ENCODE data around the gene IL2RG. TPM values are rescaled to one million over a fixed set of nuclear protein-coding genes. Genes with fewer than 3 reads are reported as not detected.

The IL2RG gene
- total RNA-seq, 1 experiment from 2014 or later: not detected

DNA sequence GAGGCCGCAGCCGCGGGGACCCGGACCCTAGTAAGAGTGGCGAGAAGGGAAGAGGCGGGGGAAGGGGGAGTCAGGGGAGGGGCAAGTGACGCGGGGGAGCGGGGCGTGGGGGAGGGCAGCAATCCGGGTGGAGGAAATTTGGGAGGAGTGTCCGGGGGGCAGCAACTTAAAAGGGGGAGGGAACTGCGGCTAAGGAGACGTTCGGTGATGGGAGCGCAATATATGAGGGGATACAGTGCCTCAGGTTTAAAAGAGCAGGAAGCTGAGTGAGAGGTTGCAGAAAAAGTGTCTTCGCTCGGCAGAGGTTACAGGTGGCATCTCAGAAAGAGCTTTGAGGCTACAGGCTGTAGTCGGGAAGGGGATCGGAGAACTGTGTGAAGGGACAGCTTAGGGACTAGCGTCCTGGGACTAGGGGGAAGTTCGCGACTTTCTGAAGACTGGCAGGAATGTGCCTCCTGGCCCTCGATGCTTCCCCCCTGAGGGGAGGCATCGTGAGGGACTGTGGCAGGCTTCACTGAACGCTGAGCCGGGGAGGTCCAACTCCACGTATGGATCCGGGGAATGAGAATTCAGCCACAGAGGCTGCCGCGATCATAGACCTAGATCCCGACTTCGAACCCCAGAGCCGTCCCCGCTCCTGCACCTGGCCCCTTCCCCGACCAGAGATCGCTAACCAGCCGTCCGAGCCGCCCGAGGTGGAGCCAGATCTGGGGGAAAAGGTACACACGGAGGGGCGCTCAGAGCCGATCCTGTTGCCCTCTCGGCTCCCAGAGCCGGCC lies 15.2 kb downstream of the IL2RG start:
- Histone ChIP-seq H3K4me3 (peak overlapping the region; percentile 58), H3K9me3 (no peaks in the 10 kb centered on the region), H3K27me3 (no peaks in the 10 kb centered on the region), H3K36me3 (no peaks in the 10 kb centered on the region)
- no peak for DNase-seq

- Histone ChIP-seq H3K9me3 (no peaks in the 10 kb centered on the region), H3K27me3 (no peaks in the 10 kb centered on the region), H3K4me3 (peak within 1 kb of the TSS; percentile 58), H3K36me3 (no peaks in the 10 kb centered on the region)
- peak; percentile 84 for DNase-seq
These were observed 15.8 kb downstream of the IL2RG start, which contains the start of gene FOXO4 for GRCh38 chrX:71095555-71095980. Gene FOXO4, plus strand, starts transcription at chrX:71095851. Its CDS starts 678 bp downstream, at chrX:71096529.

GRCh38 chrX:71095033-71095432 lies 16.3 kb downstream of the IL2RG start:
- Histone ChIP-seq H3K4me3 (peak overlapping the region; percentile 58), H3K27me3 (no peaks in the 10 kb centered on the region)

DNA sequence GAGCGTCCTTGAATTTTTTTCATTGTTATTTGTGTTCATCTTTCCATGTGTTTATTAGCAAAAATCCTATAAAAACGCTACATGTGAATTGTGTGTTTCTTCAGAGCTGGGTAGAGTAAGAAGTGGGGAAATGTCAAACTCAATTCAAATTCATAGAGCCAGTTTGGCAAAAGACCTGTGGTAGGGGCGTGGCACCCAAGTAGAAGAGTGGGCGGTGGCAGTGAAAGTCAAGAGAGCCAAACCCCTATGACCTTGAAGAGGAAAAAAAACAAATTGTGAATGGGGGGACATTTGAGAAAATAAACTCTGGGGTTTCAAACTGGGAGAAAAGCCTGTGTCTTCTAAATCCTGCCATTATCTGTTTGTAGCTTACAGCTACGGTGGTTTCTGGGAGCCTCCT lies 20.1 kb downstream of the IL2RG start:
- no peaks in the 10 kb centered on the region for H3K36me3 ChIP-seq

More at GRCh38 chrX:71095033-71095432, 16.3 kb downstream of the IL2RG start:
- Histone ChIP-seq H3K9me3 (no peaks in the 10 kb centered on the region), H3K36me3 (no peaks in the 10 kb centered on the region)
- no peak for DNase-seq

DNA sequence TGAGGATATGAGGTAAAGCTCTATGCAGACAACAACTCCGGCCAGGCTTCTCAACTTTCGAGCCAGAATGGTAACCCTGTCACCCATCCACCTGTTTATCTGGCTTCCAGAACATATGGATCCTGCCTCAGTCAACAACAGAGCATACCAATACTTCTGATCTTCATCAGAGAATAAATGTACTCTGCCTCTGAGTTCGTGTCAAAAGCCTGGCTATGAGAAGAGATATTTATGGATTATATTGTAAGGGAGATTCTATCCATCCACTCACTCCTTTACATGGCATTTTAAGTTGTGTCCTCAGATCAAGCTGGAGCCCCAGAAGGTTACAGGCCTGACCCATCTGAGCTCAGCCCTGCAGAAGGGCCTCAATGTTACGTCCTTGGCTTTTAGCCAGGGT lies 25.5 kb downstream of the IL2RG start:
- H3K27me3 ChIP-seq: no peaks in the 10 kb centered on the region
- no peaks in the 10 kb centered on the region for H3K9me3 ChIP-seq
- no peak overlapping the region for H3K4me3 ChIP-seq
- DNase-seq: no peak
- H3K36me3 ChIP-seq: no peaks in the 10 kb centered on the region

More for the DNA sequence above, 20.1 kb downstream of the IL2RG start:
- Histone ChIP-seq H3K27me3 (no peaks in the 10 kb centered on the region), H3K4me3 (no peak overlapping the region), H3K9me3 (no peaks in the 10 kb centered on the region)
- DNase-seq: no peak

DNA sequence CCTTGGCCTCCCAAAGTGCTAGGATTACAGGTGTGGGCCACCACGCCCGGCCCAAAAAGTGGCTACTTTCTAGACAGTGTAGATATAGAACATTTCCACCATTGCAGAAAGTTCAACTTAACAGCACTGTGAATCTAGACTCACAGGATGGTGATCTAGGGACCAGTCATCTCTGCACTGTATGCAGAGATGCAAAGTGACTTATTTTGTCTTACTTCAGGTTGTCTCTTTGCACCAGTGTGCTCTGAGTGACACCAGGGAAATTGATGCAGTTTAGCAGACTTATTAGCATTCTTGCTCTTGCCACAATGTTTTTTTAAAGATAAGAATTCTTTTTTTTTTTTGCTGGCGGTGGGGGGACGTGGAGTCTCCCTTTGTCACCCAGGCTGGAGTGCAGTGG lies 28.6 kb downstream of the IL2RG start:
- DNase-seq: no peak
- no peaks in the 10 kb centered on the region for H3K27me3 ChIP-seq

GRCh38 chrX:71082124-71082647 lies 29.2 kb downstream of the IL2RG start:
- Histone ChIP-seq H3K27me3 (no peaks in the 10 kb centered on the region), H3K36me3 (no peaks in the 10 kb centered on the region), H3K9me3 (no peaks in the 10 kb centered on the region), H3K4me3 (no peak overlapping the region)
- DNase-seq: no peak

More for the DNA sequence above, 28.6 kb downstream of the IL2RG start:
- H3K9me3 ChIP-seq: no peaks in the 10 kb centered on the region
- no peak overlapping the region for H3K4me3 ChIP-seq
- H3K36me3 ChIP-seq: no peaks in the 10 kb centered on the region

- H3K9me3 ChIP-seq: no peaks in the 10 kb centered on the region
- DNase-seq: no peak
- H3K4me3 ChIP-seq: no peak overlapping the region
- no peaks in the 10 kb centered on the region for H3K36me3 ChIP-seq
- no peaks in the 10 kb centered on the region for H3K27me3 ChIP-seq
These were observed 29.9 kb downstream of the IL2RG start for GRCh38 chrX:71081330-71082123.

DNA sequence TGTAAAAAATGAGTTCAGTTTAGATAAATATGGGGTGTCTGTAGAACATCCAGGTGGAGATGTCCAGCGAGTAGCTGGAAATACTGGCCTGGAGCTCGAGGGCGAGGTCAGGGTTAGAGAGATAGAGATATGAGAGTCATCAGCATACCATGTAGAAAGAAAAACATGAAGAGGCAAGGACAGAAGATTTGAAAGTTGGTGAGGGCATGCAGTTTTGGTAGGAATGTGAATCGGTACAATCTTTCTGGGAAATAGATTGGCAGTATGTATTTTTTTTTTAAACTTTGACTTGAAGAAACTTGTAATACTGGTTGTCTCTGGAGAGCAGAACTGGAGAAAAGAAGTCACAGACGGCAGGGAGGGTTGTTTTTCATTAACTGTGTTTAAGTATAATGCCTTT lies 40.8 kb downstream of the IL2RG start:
- Histone ChIP-seq H3K27me3 (no peaks in the 10 kb centered on the region; the same call in 1 of the 2 replicates), H3K9me3 (no peaks in the 10 kb centered on the region), H3K4me3 (no peak overlapping the region), H3K36me3 (no peaks in the 10 kb centered on the region; the same call in 1 of the 2 replicates)
- no peak for DNase-seq

DNA sequence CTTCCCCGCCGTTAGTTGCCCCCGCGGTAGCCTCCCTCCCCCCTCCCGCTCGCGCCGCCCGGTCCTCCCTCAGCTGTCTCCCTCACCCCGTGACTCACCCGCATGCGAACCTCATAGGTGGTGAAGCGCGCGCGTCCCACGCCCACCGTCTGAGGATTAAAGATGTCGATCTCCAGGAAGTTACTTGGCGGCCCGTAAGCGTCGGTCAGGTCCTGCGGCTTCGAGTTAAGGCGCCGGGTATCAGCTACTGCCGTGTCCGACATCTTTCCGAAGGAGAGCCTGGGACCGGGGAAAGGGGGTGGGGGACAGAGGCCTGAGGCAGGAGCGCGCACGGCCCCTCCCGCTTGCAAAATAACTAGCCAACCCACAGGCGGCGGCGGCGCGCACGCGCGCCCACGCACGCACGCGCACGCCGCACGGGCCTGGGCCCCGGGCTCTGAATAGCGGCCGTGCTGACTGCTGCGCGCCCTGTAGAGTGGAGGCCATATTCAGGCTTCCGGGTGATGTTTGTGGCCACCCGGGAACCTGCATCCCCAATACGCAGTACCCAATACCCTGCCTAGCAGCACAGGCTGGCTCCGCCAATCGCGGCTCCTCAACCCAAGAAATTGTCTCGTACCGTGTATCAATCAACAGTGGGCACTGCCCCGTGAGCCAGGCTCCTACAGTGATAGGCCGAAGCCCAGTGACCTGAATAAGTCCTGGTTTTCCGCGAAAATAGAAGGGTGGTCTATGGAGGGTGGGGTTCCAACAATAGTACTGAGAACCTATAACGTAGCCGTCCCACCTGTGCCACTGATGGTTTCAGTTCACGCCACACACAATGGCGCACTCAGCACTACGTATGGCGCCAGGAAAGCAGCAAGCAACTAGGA lies 43.1 kb downstream of the IL2RG start, which contains the start of gene SNX12:
TSS of gene SNX12 (minus strand) at position 291 of the 875 bp plus-strand sequence. CDS start at position 263, 28 bp downstream.
- Histone ChIP-seq H3K4me3 (peak within 1 kb of the TSS; percentile 86), H3K36me3 (no peaks in the 10 kb centered on the region; the same call in 1 of the 2 replicates), H3K27me3 (no peaks in the 10 kb centered on the region; the same call in 1 of the 2 replicates), H3K9me3 (no peaks in the 10 kb centered on the region)
- DNase-seq: peak; percentile 94

DNA sequence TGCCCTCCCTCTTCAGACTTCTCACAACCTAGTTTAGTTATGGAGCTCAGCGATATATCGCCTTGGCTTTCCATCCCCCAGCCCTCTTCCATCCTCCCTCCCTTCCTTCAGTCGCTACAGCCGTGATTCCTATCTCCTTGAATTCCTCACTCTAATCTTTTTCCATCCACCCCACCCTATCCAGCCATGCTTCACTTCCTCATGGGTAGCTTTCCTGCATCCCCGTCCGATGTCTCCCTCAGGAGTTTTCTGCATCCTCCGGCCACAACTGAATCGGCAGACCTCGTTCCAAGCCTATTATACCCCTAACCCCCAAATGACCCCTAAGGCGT lies 43.7 kb downstream of the IL2RG start:
- no peaks in the 10 kb centered on the region; the same call in 1 of the 2 replicates for H3K36me3 ChIP-seq
- no peaks in the 10 kb centered on the region for H3K9me3 ChIP-seq
- no peaks in the 10 kb centered on the region; the same call in 1 of the 2 replicates for H3K27me3 ChIP-seq
- no peak for DNase-seq
- H3K4me3 ChIP-seq: peak overlapping the region; percentile 86

DNA sequence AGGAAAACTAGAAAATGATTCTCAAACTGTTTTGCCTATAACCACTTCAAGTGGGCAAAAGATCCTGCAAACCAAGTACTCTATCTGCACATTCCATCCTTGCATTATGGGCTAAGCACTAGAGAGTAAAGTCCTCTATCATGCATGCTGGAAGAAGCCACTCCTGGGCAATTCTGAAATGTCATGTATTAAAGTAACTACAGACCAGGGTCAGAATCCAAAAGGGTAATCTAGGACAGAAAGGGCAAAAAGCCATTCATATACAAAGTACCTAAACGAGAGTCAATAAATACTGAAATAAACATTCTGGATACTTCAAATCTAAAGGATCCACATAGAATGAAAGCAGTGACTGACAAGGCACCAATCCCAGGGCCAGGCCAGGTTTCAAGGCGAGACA lies 44.3 kb downstream of the IL2RG start:
- no peaks in the 10 kb centered on the region for H3K27me3 ChIP-seq
- no peaks in the 10 kb centered on the region for H3K9me3 ChIP-seq
- H3K4me3 ChIP-seq: peak overlapping the region; percentile 86
- H3K36me3 ChIP-seq: no peaks in the 10 kb centered on the region; the same call in 1 of the 2 replicates
- no peak for DNase-seq

GRCh38 chrX:71060127-71060526 lies 51.2 kb downstream of the IL2RG start:
- no peak for DNase-seq
- no peaks in the 10 kb centered on the region for H3K27me3 ChIP-seq
- H3K36me3 ChIP-seq: no peaks in the 10 kb centered on the region; the same call in 1 of the 2 replicates
- no peaks in the 10 kb centered on the region for H3K9me3 ChIP-seq
- H3K4me3 ChIP-seq: no peak overlapping the region

DNA sequence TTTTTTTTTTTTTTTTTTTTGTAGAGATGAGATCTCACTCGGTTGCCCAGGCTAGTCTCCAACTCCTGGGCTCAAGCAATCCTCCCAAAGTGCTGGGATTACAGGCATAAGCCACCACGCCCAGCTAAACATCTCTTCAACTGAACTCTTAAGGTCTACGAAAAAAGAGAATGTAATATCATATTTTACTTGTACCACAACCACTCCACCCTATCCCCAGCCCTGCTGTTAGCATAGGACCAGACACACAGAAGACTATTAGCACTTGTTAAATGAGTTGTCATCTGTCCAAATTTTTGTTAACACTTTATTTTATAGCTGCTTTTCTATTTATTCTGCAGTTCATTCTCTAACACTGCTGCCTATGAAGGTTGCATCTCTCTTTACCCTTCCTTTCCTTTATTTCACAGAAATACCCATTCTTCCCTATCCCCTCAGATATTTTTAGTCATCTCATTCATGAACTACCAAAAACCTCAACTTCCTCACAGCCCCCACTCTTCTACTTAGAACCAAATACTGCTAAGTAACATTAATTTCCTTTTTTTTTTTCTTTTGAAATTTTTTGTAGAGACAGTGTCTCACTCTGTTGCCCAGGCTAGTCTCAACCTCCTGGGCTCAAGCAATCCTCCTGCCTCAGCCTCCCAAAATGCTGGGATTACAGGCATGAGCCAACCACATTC lies 53.4 kb downstream of the IL2RG start:
- Histone ChIP-seq H3K36me3 (no peaks in the 10 kb centered on the region; the same call in 1 of the 2 replicates), H3K4me3 (no peak overlapping the region), H3K27me3 (no peaks in the 10 kb centered on the region), H3K9me3 (no peaks in the 10 kb centered on the region)
- DNase-seq: no peak

Data from MG63 (cell line).